GM10248 (cell line): ENCODE results near the gene CCL8.
"Not testable (repeated sequence)": the region's sequence is repeated elsewhere in the genome, so short reads cannot be mapped to it uniquely, and the experiment has no call there.

Experiments used
- CTCF ChIA-PET: fragments of 300-600 bp; sonication (Branson Sonifier 250); formaldehyde crosslinking; extraction: SDS; loops from one replicate; lab custom pipeline; 2021; ENCODE audit warnings: antibody characterized with exemption; lab: Yijun Ruan, JAX
- POLR2A ChIA-PET: fragments of 350-650 bp; sonication (Branson Sonifier 250); formaldehyde crosslinking; extraction: SDS; loops from one replicate; lab custom pipeline; 2020; ENCODE audit warnings: antibody characterized with exemption; lab: Yijun Ruan, JAX
- DNase-seq: peaks from one replicate; pipeline ENCODE4 v3.0.0; 2012; ENCODE audit errors: extremely low spot score
- CTCF ChIP-seq: IDR thresholded peaks from 2 replicates; pipeline ENCODE4 v1.5.1; 2012; ENCODE audit warnings: mild to moderate bottlenecking, low read depth; ENCODE audit errors: extremely low read depth, missing control alignments, control extremely low read depth

The CCL8 gene

GRCh38 chr17:34321964-34322363 lies 2.7 kb downstream of the CCL8 start:
- ChIA-PET CTCF (interaction anchor here (0.9 to 3.4 kb wide), 6 partner anchors 10 to 121 kb away, joined by 3 to 24 read pairs (median 4); partner anchors contain the start of gene CCL1), POLR2A (no interaction called here)
- no peak for TF ChIP-seq CTCF
- DNase-seq: no peak

GRCh38 chr17:34327580-34327979 lies 8.3 kb downstream of the CCL8 start:
- DNase-seq, POLR2A ChIA-PET: not testable (repeated sequence)
- CTCF ChIA-PET: interaction anchor here (3.6 kb wide), 1 partner anchor 34 kb away, joined by 13 read pairs; no protein-coding TSS in a partner anchor

GRCh38 chr17:34337701-34338100 lies 18.5 kb downstream of the CCL8 start:
- no peak for TF ChIP-seq CTCF
- ChIA-PET POLR2A (no interaction called here), CTCF (no interaction called here)
- no peak for DNase-seq

- no peak for TF ChIP-seq CTCF
- ChIA-PET CTCF (interaction anchor here (0.9 to 1.7 kb wide), 2 partner anchors 22 to 138 kb away, joined by 4 to 6 read pairs; no protein-coding TSS in a partner anchor), POLR2A (no interaction called here)
- no peak for DNase-seq
Observed at GRCh38 chr17:34339138-34339770, 20.0 kb downstream of the CCL8 start.

- DNase-seq: no peak
- ChIA-PET CTCF (no interaction called here), POLR2A (no interaction called here)
- no peak for TF ChIP-seq CTCF
Observed at GRCh38 chr17:34341916-34342315, 22.7 kb downstream of the CCL8 start.

GRCh38 chr17:34347063-34347462 lies 27.8 kb downstream of the CCL8 start:
- ChIA-PET CTCF (interaction anchor here (1.0 to 2.2 kb wide), 2 partner anchors 9 to 14 kb away, joined by 3 to 7 read pairs; partner anchors contain the start of gene CCL13), POLR2A (no interaction called here)
- TF ChIP-seq CTCF: no peak
- no peak for DNase-seq

- DNase-seq: no peak
- POLR2A ChIA-PET: no interaction called here
- CTCF ChIA-PET: interaction anchor here (7.0 kb wide), 1 partner anchor 12 kb away, joined by 56 read pairs; the partner anchor contains the start of gene CCL1
- TF ChIP-seq CTCF: no peak
Observed at GRCh38 chr17:34349751-34350150, 30.5 kb downstream of the CCL8 start.
